Measurements from ENCODE around the gene FBXL17.

Gene FBXL17

DNA sequence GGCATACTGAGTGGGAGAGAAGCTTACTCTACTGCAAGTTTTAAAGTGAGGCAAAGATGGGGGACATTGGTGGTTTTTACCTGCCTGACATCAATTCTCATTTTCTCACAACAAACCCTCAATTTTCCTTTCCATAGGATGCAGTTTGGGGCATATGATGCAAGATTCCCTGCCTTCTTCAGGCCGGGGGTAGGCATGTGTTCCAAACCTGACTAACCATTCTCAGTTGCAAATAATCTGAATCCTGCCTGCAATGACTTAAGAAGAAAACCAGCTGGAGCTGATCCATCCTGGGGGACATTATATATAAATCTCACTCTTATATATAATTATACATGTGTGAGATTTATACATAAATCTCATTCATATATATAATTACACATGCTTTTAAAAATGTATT lies 487.5 kb downstream of the FBXL17 start:
- H3K4me3 ChIP-seq (ENCODE audit: low read length): peak overlapping the region; percentile 64
- no peak for DNase-seq (ENCODE audit: low read depth)
- peak overlapping the region; percentile 33 for H3K9ac ChIP-seq (ENCODE audit: low read length)
- H3K9me3 ChIP-seq (ENCODE audit: control insufficient read depth, low read length): no peaks in the 10 kb centered on the region
- H3K4me1 ChIP-seq (ENCODE audit: control insufficient read depth, insufficient read depth, low read length): peaks cover 14% of the 10 kb centered on the region
- no peaks in the 10 kb centered on the region for H3K36me3 ChIP-seq (ENCODE audit: control insufficient read depth, insufficient read depth, low read length, severe bottlenecking)
- no peaks in the 10 kb centered on the region for H3K27me3 ChIP-seq (replicated peaks; ENCODE audit: control insufficient read depth, insufficient read depth, low read length)

DNA sequence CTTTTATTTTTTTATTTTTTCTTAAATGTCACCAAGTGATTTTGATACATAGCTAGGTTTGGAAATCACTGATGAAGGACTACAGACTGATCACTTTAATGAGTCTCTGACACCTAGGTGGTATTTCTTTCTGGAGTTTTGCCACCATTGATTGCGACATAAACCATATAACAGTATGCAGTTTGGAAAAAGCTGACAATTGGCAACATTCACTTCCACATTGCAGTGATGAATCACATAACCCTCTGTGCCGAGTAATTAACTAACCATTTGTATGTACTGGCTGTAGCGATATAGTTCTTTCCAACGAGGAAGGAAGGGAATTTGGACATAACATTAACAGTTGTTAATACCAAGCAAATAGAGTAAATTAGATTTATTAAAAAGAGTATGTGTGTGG lies 488.3 kb downstream of the FBXL17 start:
- Histone ChIP-seq H3K9me3 (ENCODE audit: control insufficient read depth, low read length) (no peaks in the 10 kb centered on the region), H3K27me3 (replicated peaks; ENCODE audit: control insufficient read depth, insufficient read depth, low read length) (no peaks in the 10 kb centered on the region), H3K9ac (ENCODE audit: low read length) (peak overlapping the region; percentile 33), H3K4me1 (ENCODE audit: control insufficient read depth, insufficient read depth, low read length) (peaks cover 14% of the 10 kb centered on the region), H3K4me3 (ENCODE audit: low read length) (peak overlapping the region; percentile 64), H3K36me3 (ENCODE audit: control insufficient read depth, insufficient read depth, low read length, severe bottlenecking) (no peaks in the 10 kb centered on the region)
- DNase-seq (ENCODE audit: low read depth): peak; percentile 24

- Histone ChIP-seq H3K9ac (ENCODE audit: low read length) (no peak overlapping the region), H3K9me3 (ENCODE audit: control insufficient read depth, low read length) (no peaks in the 10 kb centered on the region), H3K4me1 (ENCODE audit: control insufficient read depth, insufficient read depth, low read length) (peaks cover 12% of the 10 kb centered on the region), H3K27me3 (replicated peaks; ENCODE audit: control insufficient read depth, insufficient read depth, low read length) (no peaks in the 10 kb centered on the region), H3K4me3 (ENCODE audit: low read length) (no peak overlapping the region), H3K36me3 (ENCODE audit: control insufficient read depth, insufficient read depth, low read length, severe bottlenecking) (no peaks in the 10 kb centered on the region)
- DNase-seq (ENCODE audit: low read depth): no peak
These were observed 492.5 kb downstream of the FBXL17 start for GRCh38 chr5:107889387-107889786.

DNA sequence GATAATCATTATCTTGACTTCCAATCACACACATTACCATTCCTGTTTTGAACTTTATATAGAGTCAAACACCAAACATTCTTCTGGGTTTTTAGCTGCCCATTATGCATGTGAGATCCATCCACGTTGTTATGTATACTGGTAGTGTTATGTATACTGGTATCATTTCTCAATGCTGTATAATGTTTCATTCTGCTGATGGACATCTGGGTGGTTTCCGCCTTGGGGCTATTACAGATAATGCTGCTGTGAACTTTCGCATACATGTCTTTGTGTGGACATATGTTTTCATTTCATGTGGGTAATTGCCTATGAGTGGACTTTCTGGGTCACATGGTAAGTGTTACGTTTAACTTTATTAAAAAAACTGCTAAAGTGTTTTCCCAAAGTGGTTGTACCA lies 493.4 kb downstream of the FBXL17 start:
- Histone ChIP-seq H3K4me1 (ENCODE audit: control insufficient read depth, insufficient read depth, low read length) (peaks cover 3% of the 10 kb centered on the region), H3K36me3 (ENCODE audit: control insufficient read depth, insufficient read depth, low read length, severe bottlenecking) (no peaks in the 10 kb centered on the region), H3K27me3 (replicated peaks; ENCODE audit: control insufficient read depth, insufficient read depth, low read length) (no peaks in the 10 kb centered on the region), H3K4me3 (ENCODE audit: low read length) (no peak overlapping the region), H3K9me3 (ENCODE audit: control insufficient read depth, low read length) (no peaks in the 10 kb centered on the region), H3K9ac (ENCODE audit: low read length) (no peak overlapping the region)
- DNase-seq (ENCODE audit: low read depth): no peak

DNA sequence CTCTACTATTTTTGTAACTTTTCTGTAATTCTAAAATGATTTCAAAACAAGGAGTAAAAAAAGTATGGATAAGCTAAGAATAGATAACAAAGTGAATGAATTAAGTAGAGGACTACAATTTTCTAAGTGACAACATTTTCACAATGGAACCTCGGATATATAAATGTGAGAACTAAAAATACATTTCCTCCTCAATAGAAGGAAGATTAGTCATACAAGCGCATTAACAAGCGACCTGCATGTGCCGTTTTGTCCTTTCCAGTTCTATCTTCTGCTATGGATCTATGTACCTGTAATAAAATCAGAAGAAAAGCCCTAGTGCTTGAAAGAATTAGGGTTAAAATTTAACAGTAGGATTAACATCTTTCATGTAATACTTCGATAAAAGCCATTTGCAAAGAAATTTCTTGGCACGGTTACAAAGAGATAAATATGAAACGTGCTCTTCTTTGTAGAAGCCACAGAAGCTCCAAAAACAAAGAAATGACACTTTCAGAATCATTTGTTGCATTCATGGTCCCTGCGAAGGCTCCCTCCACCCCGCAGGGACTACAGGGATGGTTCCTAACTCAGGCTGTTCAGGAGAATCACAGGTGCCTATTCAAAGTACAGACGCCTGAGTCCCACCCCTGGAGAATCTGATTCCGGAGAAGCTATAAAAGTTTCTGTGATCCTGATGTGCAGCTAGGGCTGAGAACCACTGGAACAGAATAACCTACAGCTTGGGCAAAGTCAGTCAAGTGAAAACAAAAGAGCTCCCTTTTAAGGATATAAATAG lies 494.5 kb downstream of the FBXL17 start:
- no peak for DNase-seq (ENCODE audit: low read depth)
- no peak overlapping the region for H3K9ac ChIP-seq (ENCODE audit: low read length)
- H3K4me1 ChIP-seq (ENCODE audit: control insufficient read depth, insufficient read depth, low read length): no peaks in the 10 kb centered on the region
- H3K27me3 ChIP-seq (replicated peaks; ENCODE audit: control insufficient read depth, insufficient read depth, low read length): no peaks in the 10 kb centered on the region
- H3K9me3 ChIP-seq (ENCODE audit: control insufficient read depth, low read length): no peaks in the 10 kb centered on the region
- no peak overlapping the region for H3K4me3 ChIP-seq (ENCODE audit: low read length)
- H3K36me3 ChIP-seq (ENCODE audit: control insufficient read depth, insufficient read depth, low read length, severe bottlenecking): no peaks in the 10 kb centered on the region

DNA sequence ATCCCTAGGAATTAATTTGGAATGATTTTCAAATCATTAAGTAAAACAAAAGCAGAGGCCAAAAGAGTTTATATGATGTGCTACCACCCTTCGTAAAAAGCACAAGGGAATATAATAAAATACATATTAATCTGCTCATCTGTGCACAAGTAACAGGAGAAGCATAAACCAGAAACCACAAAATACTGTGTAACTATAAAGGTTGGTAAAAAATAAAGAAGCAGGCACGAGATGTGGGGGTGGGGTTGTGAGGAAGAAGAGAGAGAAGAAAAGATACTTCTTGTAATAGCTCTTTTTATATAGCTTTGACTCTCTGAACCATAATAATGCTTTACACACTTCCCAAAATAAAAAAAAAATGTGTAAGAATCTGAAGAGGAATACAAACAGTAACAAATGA lies 496.3 kb downstream of the FBXL17 start:
- Histone ChIP-seq H3K9ac (ENCODE audit: low read length) (no peak overlapping the region), H3K27me3 (replicated peaks; ENCODE audit: control insufficient read depth, insufficient read depth, low read length) (no peaks in the 10 kb centered on the region), H3K9me3 (ENCODE audit: control insufficient read depth, low read length) (no peaks in the 10 kb centered on the region), H3K4me3 (ENCODE audit: low read length) (no peak overlapping the region), H3K4me1 (ENCODE audit: control insufficient read depth, insufficient read depth, low read length) (no peaks in the 10 kb centered on the region), H3K36me3 (ENCODE audit: control insufficient read depth, insufficient read depth, low read length, severe bottlenecking) (no peaks in the 10 kb centered on the region)
- DNase-seq (ENCODE audit: low read depth): no peak

- no peak for DNase-seq (ENCODE audit: low read depth)
- Histone ChIP-seq H3K9ac (ENCODE audit: low read length) (no peak overlapping the region), H3K36me3 (ENCODE audit: control insufficient read depth, insufficient read depth, low read length, severe bottlenecking) (no peaks in the 10 kb centered on the region), H3K4me1 (ENCODE audit: control insufficient read depth, insufficient read depth, low read length) (no peaks in the 10 kb centered on the region), H3K27me3 (replicated peaks; ENCODE audit: control insufficient read depth, insufficient read depth, low read length) (no peaks in the 10 kb centered on the region), H3K9me3 (ENCODE audit: control insufficient read depth, low read length) (no peaks in the 10 kb centered on the region), H3K4me3 (ENCODE audit: low read length) (no peak overlapping the region)
These were observed 497.0 kb downstream of the FBXL17 start for GRCh38 chr5:107884871-107885270.

GRCh38 chr5:107878661-107879060 lies 503.2 kb downstream of the FBXL17 start:
- Histone ChIP-seq H3K4me3 (ENCODE audit: low read length) (no peak overlapping the region), H3K36me3 (ENCODE audit: control insufficient read depth, insufficient read depth, low read length, severe bottlenecking) (no peaks in the 10 kb centered on the region), H3K9ac (ENCODE audit: low read length) (no peak overlapping the region), H3K27me3 (replicated peaks; ENCODE audit: control insufficient read depth, insufficient read depth, low read length) (no peaks in the 10 kb centered on the region), H3K9me3 (ENCODE audit: control insufficient read depth, low read length) (no peaks in the 10 kb centered on the region), H3K4me1 (ENCODE audit: control insufficient read depth, insufficient read depth, low read length) (peaks cover 11% of the 10 kb centered on the region)
- no peak for DNase-seq (ENCODE audit: low read depth)

- Histone ChIP-seq H3K9me3 (ENCODE audit: control insufficient read depth, low read length) (no peaks in the 10 kb centered on the region), H3K27me3 (replicated peaks; ENCODE audit: control insufficient read depth, insufficient read depth, low read length) (no peaks in the 10 kb centered on the region), H3K4me3 (ENCODE audit: low read length) (no peak overlapping the region), H3K36me3 (ENCODE audit: control insufficient read depth, insufficient read depth, low read length, severe bottlenecking) (no peaks in the 10 kb centered on the region), H3K9ac (ENCODE audit: low read length) (no peak overlapping the region), H3K4me1 (ENCODE audit: control insufficient read depth, insufficient read depth, low read length) (peaks cover 11% of the 10 kb centered on the region)
- no peak for DNase-seq (ENCODE audit: low read depth)
These were observed 505.0 kb downstream of the FBXL17 start for GRCh38 chr5:107876906-107877305.

DNA sequence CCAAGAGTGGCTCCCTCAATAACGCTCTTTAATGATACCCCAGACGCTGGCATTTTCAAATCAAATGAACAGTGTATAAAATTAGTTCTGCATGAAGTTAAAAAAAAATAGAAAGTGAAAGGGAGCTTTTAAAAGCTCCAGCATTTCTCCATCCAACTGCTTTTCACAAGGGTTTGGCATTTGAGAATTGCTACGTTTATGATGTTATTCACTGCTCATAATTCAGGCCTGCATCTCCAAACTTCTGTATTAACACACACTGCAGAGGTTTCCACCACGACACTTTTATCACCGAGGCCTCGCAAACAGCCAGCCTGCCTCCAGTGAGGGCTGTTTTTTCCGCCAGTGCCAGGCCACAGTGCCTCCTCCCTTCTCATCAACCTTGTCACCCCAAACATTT lies 505.6 kb downstream of the FBXL17 start:
- Histone ChIP-seq H3K9me3 (ENCODE audit: control insufficient read depth, low read length) (no peaks in the 10 kb centered on the region), H3K4me3 (ENCODE audit: low read length) (no peak overlapping the region), H3K9ac (ENCODE audit: low read length) (no peak overlapping the region), H3K4me1 (ENCODE audit: control insufficient read depth, insufficient read depth, low read length) (peaks cover 11% of the 10 kb centered on the region), H3K36me3 (ENCODE audit: control insufficient read depth, insufficient read depth, low read length, severe bottlenecking) (no peaks in the 10 kb centered on the region), H3K27me3 (replicated peaks; ENCODE audit: control insufficient read depth, insufficient read depth, low read length) (no peaks in the 10 kb centered on the region)
- no peak for DNase-seq (ENCODE audit: low read depth)

- no peak overlapping the region for H3K4me3 ChIP-seq (ENCODE audit: low read length)
- no peaks in the 10 kb centered on the region for H3K36me3 ChIP-seq (ENCODE audit: control insufficient read depth, insufficient read depth, low read length, severe bottlenecking)
- no peak for DNase-seq (ENCODE audit: low read depth)
- H3K9me3 ChIP-seq (ENCODE audit: control insufficient read depth, low read length): no peaks in the 10 kb centered on the region
- H3K4me1 ChIP-seq (ENCODE audit: control insufficient read depth, insufficient read depth, low read length): peaks cover 11% of the 10 kb centered on the region
- H3K9ac ChIP-seq (ENCODE audit: low read length): no peak overlapping the region
- H3K27me3 ChIP-seq (replicated peaks; ENCODE audit: control insufficient read depth, insufficient read depth, low read length): no peaks in the 10 kb centered on the region
These were observed 506.1 kb downstream of the FBXL17 start for GRCh38 chr5:107875833-107876232.

DNA sequence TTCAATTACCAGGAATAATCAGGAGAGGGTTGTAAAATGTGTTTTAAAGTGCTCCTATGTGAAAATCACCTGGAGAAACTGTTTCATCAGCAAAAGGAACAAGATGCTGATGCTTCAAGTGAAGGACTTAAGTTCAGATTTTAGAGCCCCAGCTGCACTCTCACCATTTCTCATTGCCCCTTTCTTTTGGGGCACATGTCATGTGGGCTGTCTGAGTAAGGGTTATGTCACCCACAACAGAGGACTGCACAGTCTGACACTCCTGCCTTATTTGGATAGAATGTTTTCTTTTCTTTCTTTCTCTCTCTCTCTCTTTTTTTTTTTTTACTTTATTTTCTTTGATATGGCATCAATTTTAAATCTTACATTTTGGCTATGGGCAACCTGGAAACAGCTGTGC lies 507.1 kb downstream of the FBXL17 start:
- Histone ChIP-seq H3K4me3 (ENCODE audit: low read length) (no peak overlapping the region), H3K9me3 (ENCODE audit: control insufficient read depth, low read length) (no peaks in the 10 kb centered on the region), H3K27me3 (replicated peaks; ENCODE audit: control insufficient read depth, insufficient read depth, low read length) (no peaks in the 10 kb centered on the region), H3K9ac (ENCODE audit: low read length) (no peak overlapping the region), H3K4me1 (ENCODE audit: control insufficient read depth, insufficient read depth, low read length) (peaks cover 16% of the 10 kb centered on the region), H3K36me3 (ENCODE audit: control insufficient read depth, insufficient read depth, low read length, severe bottlenecking) (no peaks in the 10 kb centered on the region)
- DNase-seq (ENCODE audit: low read depth): no peak
